ENCODE data around the gene SLC31A1.
A peak's percentile ranks its signal among the peaks of the same experiment; 100 is the strongest.
"Not testable (repeated sequence)": the region's sequence is repeated elsewhere in the genome, so short reads cannot be mapped to it uniquely, and the experiment has no call there.

The SLC31A1 gene

GRCh38 chr9:113267911-113268566 lies 46.7 kb downstream of the SLC31A1 start:
- DNase-seq: no peak

GRCh38 chr9:113269355-113269754 lies 48.0 kb downstream of the SLC31A1 start:
- no peak for DNase-seq

- no peak for DNase-seq
Observed at GRCh38 chr9:113269871-113270270, 48.5 kb downstream of the SLC31A1 start.

GRCh38 chr9:113274474-113275156 lies 53.3 kb downstream of the SLC31A1 start:
- DNase-seq: peak; percentile 74

- peak; percentile 97 for DNase-seq
Observed at GRCh38 chr9:113275157-113276131, 54.1 kb downstream of the SLC31A1 start, which contains the start of the genes CDC26 and PRPF4. Gene CDC26 (minus strand): TSS chr9:113275572. CDS start chr9:113272507, 3,065 bp downstream. Gene PRPF4 (plus strand): TSS chr9:113275658. CDS start chr9:113275744, 86 bp downstream.

- no peak for DNase-seq
Observed at GRCh38 chr9:113278840-113279239, 57.5 kb downstream of the SLC31A1 start.

- no peak for DNase-seq
Observed at GRCh38 chr9:113281356-113281755, 60.0 kb downstream of the SLC31A1 start.

- peak; percentile 30 for DNase-seq
Observed at GRCh38 chr9:113289091-113289490, 67.7 kb downstream of the SLC31A1 start.

GRCh38 chr9:113290052-113290607 lies 68.8 kb downstream of the SLC31A1 start:
- no peak for DNase-seq

- DNase-seq: no peak
Observed at GRCh38 chr9:113293285-113293878, 72.0 kb downstream of the SLC31A1 start.

GRCh38 chr9:113296247-113296646 lies 74.9 kb downstream of the SLC31A1 start:
- DNase-seq: not testable (repeated sequence)

GRCh38 chr9:113296796-113297558 lies 75.6 kb downstream of the SLC31A1 start:
- DNase-seq: peak; percentile 9

- DNase-seq: no peak
Observed at GRCh38 chr9:113298311-113298710, 77.0 kb downstream of the SLC31A1 start.

GRCh38 chr9:113298924-113299770 lies 77.8 kb downstream of the SLC31A1 start:
- DNase-seq: peak; percentile 97

GRCh38 chr9:113299800-113300292 lies 78.5 kb downstream of the SLC31A1 start:
- peak; percentile 41 for DNase-seq

GRCh38 chr9:113301548-113301947 lies 80.2 kb downstream of the SLC31A1 start:
- DNase-seq: no peak

GRCh38 chr9:113302792-113303418 lies 81.6 kb downstream of the SLC31A1 start, which contains the start of gene RNF183:
Gene RNF183 (minus strand): TSS chr9:113303376. CDS start chr9:113298184, 5,192 bp downstream.
- DNase-seq: no peak

- no peak for DNase-seq
Observed at GRCh38 chr9:113306566-113306965, 85.2 kb downstream of the SLC31A1 start.

GRCh38 chr9:113307396-113307975 lies 86.1 kb downstream of the SLC31A1 start:
- DNase-seq: no peak

All from NCI-H1105 treated with DMSO at 0.1 percent for 48 hours (cell line).